IMR-90 (cell line): Measurements from ENCODE around the gene PIP5K1C. TPM values are rescaled to one million over a fixed set of nuclear protein-coding genes. Genes with fewer than 3 reads are reported as not detected.

Experiments used
- ATAC-seq: fragments of 200-7000 bp; cut with Tn5 transposase; 2 replicates; pipeline ENCODE4 v1.9.1; 2020; ENCODE audit warnings: low read depth, mild to moderate bottlenecking, moderate library complexity
- BruUV-seq: library from RNA; stranded (reverse); fragments of 400-500 nt; replicated peaks from 2 replicates; lab custom pipeline; 2021; lab: Mats Ljungman, UMichigan
- CTCF ChIA-PET: fragments of 300-600 bp; formaldehyde crosslinking; extraction: SDS; loops from one replicate; lab custom pipeline; 2021; ENCODE audit warnings: antibody characterized with exemption; lab: Yijun Ruan, JAX
- POLR2A ChIA-PET: fragments of 300-600 bp; sonication (Branson Sonifier 250); formaldehyde crosslinking; loops from one replicate; lab custom pipeline; 2022; ENCODE audit warnings: antibody characterized with exemption; ENCODE audit not compliant: unreplicated experiment; lab: Charles Lee
- DNase-seq: peaks from one replicate; pipeline ENCODE4 v3.0.0; 2013
- H2AFZ ChIP-seq: replicated peaks from 2 replicates; pipeline ENCODE3; 2013; ENCODE audit warnings: low read length, mild to moderate bottlenecking; ENCODE audit not compliant: poor library complexity
- H2AK5ac ChIP-seq: 2 replicates; pipeline ENCODE4 v1.6.1; 2013; ENCODE audit warnings: low read depth, low read length, inconsistent platforms
- H2AK9ac ChIP-seq: replicated peaks from 2 replicates; pipeline ENCODE3; 2013; ENCODE audit warnings: mild to moderate bottlenecking, low read depth, low read length, moderate library complexity; ENCODE audit not compliant: poor library complexity
- H2BK120ac ChIP-seq: 2 replicates; pipeline ENCODE4 v1.6.1; 2013; ENCODE audit warnings: low read depth, low read length, inconsistent platforms
- H2BK15ac ChIP-seq: 3 replicates; pipeline ENCODE4 v1.6.1; 2013; ENCODE audit warnings: low read depth, low read length, inconsistent platforms
- H2BK20ac ChIP-seq: 2 replicates; pipeline ENCODE4 v1.6.1; 2013; ENCODE audit warnings: low read depth, mild to moderate bottlenecking, inconsistent platforms, low read length, moderate library complexity
- H2BK5ac ChIP-seq: 2 replicates; pipeline ENCODE4 v1.6.1; 2013; ENCODE audit warnings: mild to moderate bottlenecking, low read depth, low read length, inconsistent platforms; ENCODE audit not compliant: poor library complexity, severe bottlenecking
- H3K14ac ChIP-seq: replicated peaks from 2 replicates; pipeline ENCODE4 v1.6.1; 2013; ENCODE audit warnings: low read depth, low read length, inconsistent platforms
- H3K18ac ChIP-seq: 2 replicates; pipeline ENCODE4 v1.6.1; 2013; ENCODE audit warnings: low read depth, low read length, control low read depth
- H3K23ac ChIP-seq: 2 replicates; pipeline ENCODE4 v1.6.1; 2013; ENCODE audit warnings: low read depth, low read length, inconsistent platforms
- H3K27ac ChIP-seq: 2 replicates; pipeline ENCODE4 v1.5.1; 2013; ENCODE audit warnings: mild to moderate bottlenecking, control low read depth, low read length; ENCODE audit not compliant: insufficient read depth
- H3K27me3 ChIP-seq: 2 replicates; pipeline ENCODE4 v1.6.1; 2013; ENCODE audit warnings: low read length; ENCODE audit not compliant: control insufficient read depth, insufficient read depth
- H3K36me3 ChIP-seq: 2 replicates; pipeline ENCODE4 v1.6.1; 2013; ENCODE audit warnings: low read length, mixed read lengths; ENCODE audit not compliant: control insufficient read depth, insufficient read depth
- H3K4ac ChIP-seq: 2 replicates; pipeline ENCODE4 v1.6.1; 2013; ENCODE audit warnings: low read depth, low read length, inconsistent platforms
- H3K4me1 ChIP-seq: 2 replicates; pipeline ENCODE4 v1.6.1; 2013; ENCODE audit warnings: low read length, mixed read lengths; ENCODE audit not compliant: control insufficient read depth, insufficient read depth
- H3K4me2 ChIP-seq: 2 replicates; pipeline ENCODE4 v1.6.1; 2013; ENCODE audit warnings: low read depth, mild to moderate bottlenecking, control low read depth, low read length, moderate library complexity
- H3K4me3 ChIP-seq: 2 replicates; pipeline ENCODE4 v1.5.1; 2013; ENCODE audit warnings: low read depth, mild to moderate bottlenecking, control low read depth, low read length, moderate library complexity; ENCODE audit not compliant: insufficient read depth
- H3K56ac ChIP-seq: 2 replicates; pipeline ENCODE4 v1.6.1; 2013; ENCODE audit warnings: low read length, inconsistent platforms; ENCODE audit not compliant: insufficient read depth; ENCODE audit errors: extremely low read depth
- H3K79me1 ChIP-seq, 2 experiments: 2 replicates each; pipeline ENCODE4 v1.6.1; 2013; ENCODE audit warnings: low read length in 2 of 2, inconsistent platforms in 1 of 2, low read depth in 1 of 2
- H3K9ac ChIP-seq: 2 replicates; pipeline ENCODE4 v1.6.1; 2013; ENCODE audit warnings: low read depth, low read length, control low read depth
- H3K9me1 ChIP-seq: 2 replicates; pipeline ENCODE4 v1.6.1; 2013; ENCODE audit warnings: low read length, inconsistent platforms; ENCODE audit not compliant: insufficient read depth
- H3K9me3 ChIP-seq: 2 replicates; pipeline ENCODE4 v1.6.1; 2013; ENCODE audit warnings: low read length; ENCODE audit not compliant: control insufficient read depth, insufficient read depth
- H4K20me1 ChIP-seq: 2 replicates; pipeline ENCODE4 v1.6.1; 2013; ENCODE audit warnings: low read length, inconsistent platforms; ENCODE audit not compliant: insufficient read depth
- H4K5ac ChIP-seq: 2 replicates; pipeline ENCODE4 v1.6.1; 2013; ENCODE audit warnings: mild to moderate bottlenecking, low read depth, low read length, control low read depth
- H4K8ac ChIP-seq, 2 experiments: 2 replicates each; pipeline ENCODE4 v1.6.1; 2013; ENCODE audit warnings: low read depth in 2 of 2, low read length in 2 of 2, control low read depth in 1 of 2, inconsistent platforms in 1 of 2
- H4K91ac ChIP-seq: 2 replicates; pipeline ENCODE4 v1.6.1; 2013; ENCODE audit warnings: low read depth, low read length, inconsistent platforms; ENCODE audit not compliant: insufficient read depth
- BHLHE40 ChIP-seq: fragments of 150-350 bp; IDR thresholded peaks from 2 replicates; pipeline ENCODE4 v1.6.1; 2016; ENCODE audit warnings: mild to moderate bottlenecking, low read depth, low read length
- CEBPB ChIP-seq: IDR thresholded peaks from 2 replicates; pipeline ENCODE4 v1.6.1; 2012; ENCODE audit warnings: low read depth, low read length, improper control_type of control experiment
- CHD1 ChIP-seq: IDR thresholded peaks from 2 replicates; pipeline ENCODE4 v1.6.1; 2012; ENCODE audit warnings: low read depth, low read length, improper control_type of control experiment
- CTCF ChIP-seq: conservative IDR thresholded peaks from 2 replicates; pipeline ENCODE4 v1.5.1; 2012; ENCODE audit warnings: mild to moderate bottlenecking, low read depth, low read length, improper control_type of control experiment
- ELK1 ChIP-seq: fragments of 150-350 bp; IDR thresholded peaks from 2 replicates; pipeline ENCODE4 v1.6.1; 2016; ENCODE audit warnings: low read depth, mild to moderate bottlenecking, low read length, moderate library complexity, borderline replicate concordance
- FOS ChIP-seq: fragments of 150-350 bp; IDR thresholded peaks from 2 replicates; pipeline ENCODE4 v1.6.1; 2016; ENCODE audit warnings: low read depth, low read length
- MAFK ChIP-seq: IDR thresholded peaks from 2 replicates; pipeline ENCODE4 v1.6.1; 2012; ENCODE audit warnings: low read depth, low read length, improper control_type of control experiment
- MAZ ChIP-seq: IDR thresholded peaks from 2 replicates; pipeline ENCODE4 v1.6.1; 2012; ENCODE audit warnings: low read depth, mild to moderate bottlenecking, low read length, improper control_type of control experiment, moderate library complexity, borderline replicate concordance
- MXI1 ChIP-seq: IDR thresholded peaks from 2 replicates; pipeline ENCODE4 v1.6.1; 2012; ENCODE audit warnings: low read depth, mild to moderate bottlenecking, low read length, moderate library complexity, borderline replicate concordance
- NFE2L2 ChIP-seq: fragments of 150-350 bp; IDR thresholded peaks from 2 replicates; pipeline ENCODE4 v1.6.1; 2016; ENCODE audit warnings: low read depth, mild to moderate bottlenecking, low read length
- POLR2A ChIP-seq: IDR thresholded peaks from 2 replicates; pipeline ENCODE4 v1.6.1; 2012; ENCODE audit warnings: mild to moderate bottlenecking, low read depth, low read length
- RAD21 ChIP-seq: IDR thresholded peaks from 2 replicates; pipeline ENCODE4 v1.6.1; 2012; ENCODE audit warnings: low read length, improper control_type of control experiment
- RCOR1 ChIP-seq: IDR thresholded peaks from 2 replicates; pipeline ENCODE4 v1.6.1; 2012; ENCODE audit warnings: mild to moderate bottlenecking, low read length, improper control_type of control experiment; ENCODE audit not compliant: insufficient replicate concordance
- RFX5 ChIP-seq: IDR thresholded peaks from 2 replicates; pipeline ENCODE4 v1.8.0; 2012; ENCODE audit warnings: low read depth, mild to moderate bottlenecking, low read length, moderate library complexity
- SMC3 ChIP-seq: fragments of 150-350 bp; IDR thresholded peaks from 2 replicates; pipeline ENCODE4 v1.6.1; 2016; ENCODE audit warnings: low read depth, mild to moderate bottlenecking, antibody characterized with exemption, low read length, moderate library complexity
- USF2 ChIP-seq: fragments of 150-350 bp; IDR thresholded peaks from 2 replicates; pipeline ENCODE4 v1.6.1; 2017; ENCODE audit warnings: mild to moderate bottlenecking, antibody characterized with exemption, low read length, low read depth
- WGBS, 2 experiments: methylation state at CpG; one replicate each; pipeline versions ENCODE4 v1.1.5 to v1.1.7; 2013; ENCODE audit warnings: missing lambda C conversion rate in 2 of 2; ENCODE audit not compliant: insufficient read length in 1 of 2; ENCODE audit errors: extremely low coverage in 2 of 2; 5-methylcytosine and 5-hydroxymethylcytosine counted together
- dilution Hi-C: fragments of 300-500 bp; cut with HindIII; formaldehyde crosslinking; loops from one replicate; pipeline ENCODE4 v1.14.3; 2018; ENCODE audit warnings: low sequenced_read_pairs; ENCODE audit not compliant: unreplicated experiment
- in situ Hi-C: fragments of 300-500 bp; cut with MboI; formaldehyde crosslinking; loops from 3 replicates; pipeline ENCODE4 v1.14.3; 2019; ENCODE audit warnings: low sequenced_read_pairs, inconsistent platforms, mixed read lengths
- intact Hi-C: fragments of 100-400 bp; cut with micrococcal nuclease; formaldehyde crosslinking; loops from 2 replicates; pipeline ENCODE4 v1.10.0; 2022
- polyA plus RNA-seq, 3 experiments: library from polyadenylated mRNA; depleted of rRNA; stranded (reverse); fragments of >200 nt; gene quantifications; 2 replicates each; pipeline ENCODE4 v1.2.3, GENCODE V29; 2012; ENCODE audit warnings: low replicate concordance in 1 of 3
- total RNA-seq: library from RNA; depleted of rRNA; stranded (reverse); fragments of >200 nt; gene quantifications from 2 replicates; pipeline ENCODE4 v1.2.3, GENCODE V29; 2012

PIP5K1C gene
- total and polyA plus RNA-seq, 2 of the 4 experiments (the other 2 are of a cell fraction), result 13.6 to 23.3 TPM

GRCh38 chr19:3593156-3593555 lies 107.1 kb downstream of the PIP5K1C start:
- intact Hi-C loops, result no loop called here
- H4K5ac ChIP-seq, result no peak overlapping the region
- in situ Hi-C loops, result no loop called here

More at GRCh38 chr19:3593156-3593555, 107.1 kb downstream of the PIP5K1C start:
- ChIA-PET CTCF (interaction anchor here (0.9 kb wide), 1 partner anchor 9 kb away, joined by 5 read pairs; no protein-coding TSS in a partner anchor), POLR2A (no interaction called here)
- Histone ChIP-seq H2BK120ac (no peak overlapping the region), H3K14ac (no peak overlapping the region), H3K18ac (no peak overlapping the region), H3K4me2 (no peak overlapping the region), H3K9me1 (no peaks in the 10 kb centered on the region), H3K9me3 (no peaks in the 10 kb centered on the region; the same call in 1 of the 2 replicates), H3K56ac (no peak overlapping the region), H3K4ac (no peak overlapping the region), H3K36me3 (no peaks in the 10 kb centered on the region), H3K27me3 (peaks cover 2% of the 10 kb centered on the region; the same call in 1 of the 2 replicates), H3K23ac (no peak overlapping the region), H2BK15ac (no peak overlapping the region), H2AK9ac (no peak overlapping the region), H3K4me1 (no peaks in the 10 kb centered on the region), H2AK5ac (no peak overlapping the region), H3K79me1 (no peaks in the 10 kb centered on the region), H2BK20ac (no peak overlapping the region), H3K4me3 (no peak overlapping the region), H2BK5ac (no peak overlapping the region), H3K27ac (no peak overlapping the region), H4K8ac (no peak overlapping the region), H4K91ac (no peak overlapping the region), H2AFZ (peak overlapping the region; percentile 21), H4K20me1 (no peaks in the 10 kb centered on the region), H3K9ac (no peak overlapping the region)
- DNase-seq (no peak), ATAC-seq (no peak)
- dilution Hi-C loops, result no loop called here
- TF ChIP-seq POLR2A, result no peak
- no peak for TF ChIP-seq FOS
- no peak for TF ChIP-seq MAFK
- TF ChIP-seq USF2, result no peak
- no peak for TF ChIP-seq MXI1
- TF ChIP-seq RAD21, result no peak
- TF ChIP-seq CTCF, result no peak
- no peak for TF ChIP-seq SMC3
- no peak for TF ChIP-seq ELK1
- no peak for TF ChIP-seq BHLHE40
- TF ChIP-seq NFE2L2, result no peak
- TF ChIP-seq RCOR1, result no peak
- no peak for TF ChIP-seq RFX5
- TF ChIP-seq CEBPB, result no peak
- no peak for TF ChIP-seq MAZ
- no peak for TF ChIP-seq CHD1
- no TSS peak for BruUV-seq
- no CpG with 5 or more reads among the region's 11 CpGs for WGBS, 2 experiments
